Karpas-422 (cell line): Measurements from ENCODE around the gene SEH1L. TPM values are rescaled to one million over a fixed set of nuclear protein-coding genes. Genes with fewer than 3 reads are reported as not detected.
"Not testable (repeated sequence)": the region's sequence is repeated elsewhere in the genome, so short reads cannot be mapped to it uniquely, and the experiment has no call there.

Source experiments
- DNase-seq: peaks from one replicate; pipeline ENCODE4 v3.0.0-alpha.2; 2015
- H2AFZ ChIP-seq: fragments of 200-600 bp; sonication (generic); 2 replicates; pipeline ENCODE4 v1.6.1; 2014; ENCODE audit warnings: antibody characterized with exemption, low read length, mixed read lengths
- H3K27ac ChIP-seq: fragments of 200-600 bp; sonication (generic); 2 replicates; pipeline ENCODE4 v1.5.1; 2014; ENCODE audit warnings: mild to moderate bottlenecking, low read length, moderate library complexity
- H3K27me3 ChIP-seq: fragments of 200-600 bp; sonication (generic); 2 replicates; pipeline ENCODE4 v1.6.1; 2014; ENCODE audit warnings: low read length, mixed read lengths
- H3K36me3 ChIP-seq: fragments of 200-600 bp; sonication (generic); 2 replicates; pipeline ENCODE4 v1.6.1; 2014; ENCODE audit warnings: low read length, mixed read lengths; ENCODE audit not compliant: insufficient read depth
- H3K4me1 ChIP-seq: fragments of 200-600 bp; sonication (generic); 2 replicates; pipeline ENCODE4 v1.6.1; 2014; ENCODE audit warnings: mild to moderate bottlenecking, low read length, mixed read lengths
- H3K4me2 ChIP-seq: fragments of 200-600 bp; sonication (generic); 2 replicates; pipeline ENCODE4 v1.6.1; 2014; ENCODE audit warnings: low read length, low read depth, mild to moderate bottlenecking; ENCODE audit not compliant: poor library complexity, severe bottlenecking
- H3K4me3 ChIP-seq: fragments of 200-600 bp; sonication (generic); 2 replicates; pipeline ENCODE4 v1.5.1; 2014; ENCODE audit warnings: mild to moderate bottlenecking, antibody characterized with exemption, low read length, mixed read lengths
- H3K79me2 ChIP-seq: fragments of 200-600 bp; sonication (generic); 2 replicates; pipeline ENCODE4 v1.6.1; 2014; ENCODE audit warnings: mild to moderate bottlenecking, low read length, mixed read lengths
- H3K9ac ChIP-seq: fragments of 200-600 bp; sonication (generic); 2 replicates; pipeline ENCODE4 v1.6.0; 2014; ENCODE audit warnings: low read length
- H3K9me2 ChIP-seq: fragments of 200-600 bp; sonication (generic), shearing (Covaris generic); replicated peaks from 2 replicates; pipeline ENCODE4 v1.6.0; 2014; ENCODE audit warnings: mild to moderate bottlenecking, low read length, moderate library complexity; ENCODE audit not compliant: insufficient read depth
- H3K9me3 ChIP-seq: fragments of 300-700, 200-600 bp; sonication (generic); 2 replicates; pipeline ENCODE4 v1.6.1; 2014; ENCODE audit warnings: low read length, mixed read lengths
- H4K20me1 ChIP-seq: fragments of 200-600 bp; sonication (generic); 2 replicates; pipeline ENCODE4 v1.6.1; 2014; ENCODE audit warnings: mild to moderate bottlenecking, antibody characterized with exemption, low read length, low read depth; ENCODE audit not compliant: insufficient read depth
- total RNA-seq: library from RNA; depleted of rRNA; stranded (reverse); fragments of >200 nt; shearing (Covaris generic); gene quantifications from 2 replicates; pipeline ENCODE4 v1.2.3, GENCODE V29; 2014; ENCODE audit warnings: low replicate concordance; rRNA removed

SEH1L gene
- total RNA-seq: 58.8 and 64.4 TPM in 2 replicates

GRCh38 chr18:12947285-12948049 is at the start of gene SEH1L:
Gene SEH1L (plus strand): TSS chr18:12948011. CDS start chr18:12948122, 111 bp downstream.
- Histone ChIP-seq H3K9ac (peak within 1 kb of the TSS; percentile 95), H3K4me3 (peak within 1 kb of the TSS; percentile 98), H3K9me2 (no peaks in the 10 kb centered on the region), H3K27me3 (no peaks in the 10 kb centered on the region), H4K20me1 (no peaks in the 10 kb centered on the region), H3K4me2 (peak within 1 kb of the TSS; percentile 99), H3K9me3 (no peaks in the 10 kb centered on the region), H3K79me2 (peaks cover 42% of the 10 kb centered on the region), H3K4me1 (peaks cover 30% of the 10 kb centered on the region), H2AFZ (peak within 1 kb of the TSS; percentile 99), H3K36me3 (peaks cover 10% of the 10 kb centered on the region; the same call in 1 of the 2 replicates), H3K27ac (peak within 1 kb of the TSS; percentile 90)
- DNase-seq: peak; percentile 99

- H3K4me3 ChIP-seq, H3K4me2 ChIP-seq, H3K9me3 ChIP-seq, H3K79me2 ChIP-seq, H3K36me3 ChIP-seq, H3K27ac ChIP-seq, H3K4me1 ChIP-seq, H3K27me3 ChIP-seq, H3K9me2 ChIP-seq, H2AFZ ChIP-seq, H4K20me1 ChIP-seq, H3K9ac ChIP-seq, DNase-seq: not testable (repeated sequence)
These were observed 46.6 kb upstream of the SEH1L start for GRCh38 chr18:12901208-12901607.

GRCh38 chr18:12904012-12904516 is 43.7 kb upstream of the SEH1L start:
- Histone ChIP-seq H3K9me2 (no peaks in the 10 kb centered on the region), H3K79me2 (no peaks in the 10 kb centered on the region), H3K27me3 (no peaks in the 10 kb centered on the region), H3K9me3 (no peaks in the 10 kb centered on the region), H4K20me1 (no peaks in the 10 kb centered on the region), H3K4me1 (no peaks in the 10 kb centered on the region), H3K9ac (no peak overlapping the region), H2AFZ (no peak overlapping the region), H3K4me3 (no peak overlapping the region), H3K27ac (no peak overlapping the region), H3K4me2 (no peak overlapping the region), H3K36me3 (no peaks in the 10 kb centered on the region)
- DNase-seq: no peak

GRCh38 chr18:12906119-12906518 is 41.7 kb upstream of the SEH1L start:
- Histone ChIP-seq H4K20me1 (no peaks in the 10 kb centered on the region), H3K27me3 (no peaks in the 10 kb centered on the region), H3K27ac (no peak overlapping the region), H3K4me1 (no peaks in the 10 kb centered on the region), H3K79me2 (no peaks in the 10 kb centered on the region), H3K9ac (no peak overlapping the region), H3K4me2 (no peak overlapping the region), H3K4me3 (no peak overlapping the region), H3K9me3 (no peaks in the 10 kb centered on the region), H3K36me3 (no peaks in the 10 kb centered on the region), H3K9me2 (no peaks in the 10 kb centered on the region), H2AFZ (no peak overlapping the region)
- DNase-seq: no peak

GRCh38 chr18:12906773-12907172 is 41.0 kb upstream of the SEH1L start:
- no peaks in the 10 kb centered on the region for H3K36me3 ChIP-seq
- H3K27ac ChIP-seq: no peak overlapping the region
- H3K9me3 ChIP-seq: no peaks in the 10 kb centered on the region
- H3K27me3 ChIP-seq: no peaks in the 10 kb centered on the region
- no peak overlapping the region for H2AFZ ChIP-seq
- H3K9ac ChIP-seq: no peak overlapping the region
- no peaks in the 10 kb centered on the region for H3K9me2 ChIP-seq
- H3K4me1 ChIP-seq: no peaks in the 10 kb centered on the region
- no peak overlapping the region for H3K4me3 ChIP-seq
- no peak overlapping the region for H3K4me2 ChIP-seq
- DNase-seq: no peak
- no peaks in the 10 kb centered on the region for H3K79me2 ChIP-seq
- H4K20me1 ChIP-seq: no peaks in the 10 kb centered on the region

GRCh38 chr18:12907258-12907925 is 40.4 kb upstream of the SEH1L start:
- H3K27me3 ChIP-seq: no peaks in the 10 kb centered on the region
- H3K4me1 ChIP-seq: no peaks in the 10 kb centered on the region
- no peaks in the 10 kb centered on the region for H3K36me3 ChIP-seq
- DNase-seq: no peak
- no peaks in the 10 kb centered on the region for H3K9me3 ChIP-seq
- H3K4me3 ChIP-seq: no peak overlapping the region
- no peak overlapping the region for H3K4me2 ChIP-seq
- no peak overlapping the region for H2AFZ ChIP-seq
- no peaks in the 10 kb centered on the region for H3K79me2 ChIP-seq
- no peaks in the 10 kb centered on the region for H3K9me2 ChIP-seq
- no peak overlapping the region for H3K27ac ChIP-seq
- H4K20me1 ChIP-seq: no peaks in the 10 kb centered on the region
- H3K9ac ChIP-seq: no peak overlapping the region

GRCh38 chr18:12908706-12909105 is 39.1 kb upstream of the SEH1L start:
- DNase-seq: no peak
- Histone ChIP-seq H3K9me2 (no peaks in the 10 kb centered on the region), H3K9ac (no peak overlapping the region), H3K27me3 (no peaks in the 10 kb centered on the region), H4K20me1 (no peaks in the 10 kb centered on the region), H2AFZ (no peak overlapping the region), H3K4me1 (no peaks in the 10 kb centered on the region), H3K4me2 (no peak overlapping the region), H3K27ac (no peak overlapping the region), H3K4me3 (no peak overlapping the region), H3K9me3 (no peaks in the 10 kb centered on the region), H3K79me2 (no peaks in the 10 kb centered on the region), H3K36me3 (no peaks in the 10 kb centered on the region)
